GM12878 (cell line): ENCODE data around the gene LMNB1. TPM values are rescaled to one million over a fixed set of nuclear protein-coding genes. Genes with fewer than 3 reads are reported as not detected.

ENCODE experiments used
- ATAC-seq: fragments of 200-7000 bp; cut with Tn5 transposase; 3 replicates; pipeline ENCODE4 v1.9.1; 2020; ENCODE audit warnings: mild to moderate bottlenecking, moderate library complexity
- BruUV-seq: library from RNA; stranded (reverse); fragments of 400-500 nt; replicated peaks from 2 replicates; lab custom pipeline; 2021; lab: Mats Ljungman, UMichigan
- CTCF ChIA-PET: fragments of 300-600 bp; sonication (Branson Sonifier 250); formaldehyde crosslinking; extraction: SDS; loops from one replicate; lab custom pipeline; 2021; ENCODE audit warnings: inconsistent platforms; lab: Yijun Ruan, JAX
- POLR2A ChIA-PET: fragments of 350-600 bp; formaldehyde crosslinking; extraction: SDS; loops from one replicate; lab custom pipeline; 2021; ENCODE audit warnings: inconsistent platforms; lab: Charles Lee
- RAD21 ChIA-PET: fragments of 300-600 bp; sonication (Branson Sonifier 250); formaldehyde crosslinking; loops from one replicate; lab custom pipeline; 2023; ENCODE audit warnings: antibody characterized with exemption; ENCODE audit not compliant: unreplicated experiment; lab: Charles Lee
- SMC1A ChIA-PET: fragments of 300-600 bp; sonication (Branson Sonifier 250); formaldehyde crosslinking; loops from one replicate; lab custom pipeline; 2023; ENCODE audit not compliant: unreplicated experiment, uncharacterized antibody; lab: Charles Lee
- DNase-seq: peaks from one replicate; pipeline ENCODE4 v3.0.0-alpha.2; 2011; ENCODE audit warnings: low read depth, low spot score
- FAIRE-seq: peaks from 3 replicates; lab custom pipeline; 2011; peaks lifted over from hg19 to GRCh38; lab: Jason Lieb, UNC
- H2AFZ ChIP-seq: 2 replicates; pipeline ENCODE4 v1.6.0; 2011; ENCODE audit warnings: low read depth, low read length, control low read depth; ENCODE audit not compliant: control insufficient read depth
- H3K27ac ChIP-seq: 2 replicates; pipeline ENCODE4 v1.5.1; 2011; ENCODE audit warnings: control low read depth; ENCODE audit not compliant: control insufficient read depth, insufficient read depth
- H3K27me3 ChIP-seq, 2 experiments: replicated peaks in 1 of 2; 2 replicates each; pipeline versions ENCODE4 v1.6.0 to v1.6.1; 2011; ENCODE audit warnings: low read length in 1 of 2; ENCODE audit not compliant: control insufficient read depth in 2 of 2, insufficient read depth in 2 of 2
- H3K36me3 ChIP-seq, 2 experiments: 2 replicates each; pipeline ENCODE4 v1.5.1; 2011; ENCODE audit warnings: low read length in 1 of 2; ENCODE audit not compliant: control insufficient read depth in 2 of 2, insufficient read depth in 2 of 2
- H3K4me1 ChIP-seq: 2 replicates; pipeline ENCODE4 v1.6.1; 2011; ENCODE audit warnings: mild to moderate bottlenecking, low read length, moderate library complexity, mixed read lengths; ENCODE audit not compliant: control insufficient read depth, insufficient read depth
- H3K4me2 ChIP-seq: 2 replicates; pipeline ENCODE4 v1.6.0; 2011; ENCODE audit warnings: control low read depth; ENCODE audit not compliant: control insufficient read depth, insufficient read depth
- H3K4me3 ChIP-seq: fragments of 200-600 bp; sonication (generic); 2 replicates; pipeline ENCODE4 v1.5.1; 2016
- H3K79me2 ChIP-seq: 2 replicates; pipeline ENCODE4 v1.6.0; 2011; ENCODE audit warnings: low read length; ENCODE audit not compliant: control insufficient read depth, insufficient read depth
- H3K9ac ChIP-seq: 2 replicates; pipeline ENCODE4 v1.8.0; 2011; ENCODE audit warnings: low read length, control low read depth, mixed read lengths; ENCODE audit not compliant: control insufficient read depth, insufficient read depth
- H3K9me3 ChIP-seq: replicated peaks from 3 replicates; pipeline ENCODE4 v1.5.1; 2011; ENCODE audit warnings: mild to moderate bottlenecking, low read length; ENCODE audit not compliant: control insufficient read depth, insufficient read depth
- H4K20me1 ChIP-seq: 2 replicates; pipeline ENCODE4 v1.6.0; 2011; ENCODE audit not compliant: control insufficient read depth, insufficient read depth
- CBX5 ChIP-seq: sonication (generic); IDR thresholded peaks from 2 replicates; pipeline ENCODE4 v1.6.1; 2016; ENCODE audit warnings: low read depth, moderate library complexity, mild to moderate bottlenecking, inconsistent platforms
- FOS ChIP-seq: IDR thresholded peaks from 3 replicates; pipeline ENCODE4 v1.6.1; 2011; ENCODE audit warnings: borderline replicate concordance; ENCODE audit not compliant: insufficient read length; ENCODE audit errors: extremely low read depth
- FOXM1 ChIP-seq: IDR thresholded peaks from 2 replicates; pipeline ENCODE4 v1.6.1; 2012; ENCODE audit warnings: low read depth, mild to moderate bottlenecking, inconsistent platforms, low read length, moderate library complexity
- IKZF1 ChIP-seq: fragments of 450-650 bp; conservative IDR thresholded peaks from 2 replicates; pipeline ENCODE4 v1.6.1; 2017; ENCODE audit warnings: antibody characterized with exemption, mild to moderate bottlenecking
- MXI1 ChIP-seq: fragments of 150-350 bp; IDR thresholded peaks from 2 replicates; pipeline ENCODE4 v1.6.1; 2011; ENCODE audit warnings: low read depth, mild to moderate bottlenecking, inconsistent platforms, low read length, improper control_type of control experiment
- POU2F2 ChIP-seq: IDR thresholded peaks from 3 replicates; pipeline ENCODE4 v1.6.1; 2011; ENCODE audit warnings: low read depth, mild to moderate bottlenecking, low read length, borderline replicate concordance
- SREBF2 ChIP-seq: IDR thresholded peaks from 2 replicates; pipeline ENCODE4 v1.6.1; 2012; ENCODE audit warnings: mild to moderate bottlenecking, low read length
- WGBS: methylation state at CpG from one replicate; pipeline ENCODE4 v1.1.6; 2016; ENCODE audit warnings: low lambda C conversion rate; ENCODE audit not compliant: insufficient replicate concordance, insufficient coverage; ENCODE audit errors: missing lambda C conversion rate; 5-methylcytosine and 5-hydroxymethylcytosine counted together
- in situ Hi-C: fragments of 300-500 bp; cut with MboI; formaldehyde crosslinking; loops from 9 replicates; pipeline ENCODE4 v1.14.3; 2018; ENCODE audit warnings: mixed read lengths
- intact Hi-C: fragments of 100-400 bp; cut with micrococcal nuclease; formaldehyde crosslinking; loops from one replicate; pipeline ENCODE4 v1.14.2; 2022; ENCODE audit not compliant: unreplicated experiment
- polyA plus RNA-seq, 11 experiments: library from polyadenylated mRNA; depleted of rRNA in 4 of 11; unstranded in 6 of 11; stranded (reverse) in 5 of 11; fragments of >200 nt; fragmentation: Nextera tagmentation in 4 of 11; fragmentation: Illumina TruSeq in 1 of 11; extraction: Ambion mirVana in 4 of 11; extraction: Trizol in 1 of 11; gene quantifications; 1 replicate in 1 of 11; 2 replicates in 10 of 11; pipeline versions ENCODE4 v1.2.1 to v1.2.3, GENCODE V29; 2011 to 2016; ENCODE audit warnings: inconsistent platforms in 2 of 11, missing spikeins in 2 of 11, low read depth in 1 of 11
- total RNA-seq, 4 experiments: library from RNA; depleted of rRNA in 3 of 4; stranded (reverse); fragments of >200 nt in 3 of 4; fragmentation: Illumina TruSeq in 1 of 4; extraction: Trizol in 1 of 4; gene quantifications; 2 replicates each; pipeline versions ENCODE4 v1.2.1 to v1.2.3, GENCODE V29; 2013 to 2021
- TF ChIP-seq, protein P1 (sequence below): fragments of 450-650 bp; IDR thresholded peaks from 2 replicates; pipeline ENCODE4 v1.6.1; 2017; ENCODE audit warnings: antibody characterized with exemption, mild to moderate bottlenecking, moderate library complexity
- TF ChIP-seq, protein P2 (sequence below): IDR thresholded peaks from 2 replicates; pipeline ENCODE4 v1.6.1; 2011; ENCODE audit warnings: low read depth, low read length, improper control_type of control experiment, borderline replicate concordance
- TF ChIP-seq, protein P3 (sequence below): fragments of 450-650 bp; formaldehyde crosslinking; IDR thresholded peaks from 2 replicates; pipeline ENCODE4 v1.5.0; 2022; ENCODE audit warnings: mild to moderate bottlenecking, missing genetic modification characterization
- TF ChIP-seq, protein P4 (sequence below): fragments of 450-650 bp; IDR thresholded peaks from 2 replicates; pipeline ENCODE4 v1.6.1; 2017; ENCODE audit warnings: mild to moderate bottlenecking, moderate library complexity

Gene LMNB1
- total and polyA plus RNA-seq, 10 of the 15 experiments (the other 5 are each of a cell fraction or from before 2014, with no cell fraction given): 7.0 to 185 (median 86.4) TPM

DNA sequence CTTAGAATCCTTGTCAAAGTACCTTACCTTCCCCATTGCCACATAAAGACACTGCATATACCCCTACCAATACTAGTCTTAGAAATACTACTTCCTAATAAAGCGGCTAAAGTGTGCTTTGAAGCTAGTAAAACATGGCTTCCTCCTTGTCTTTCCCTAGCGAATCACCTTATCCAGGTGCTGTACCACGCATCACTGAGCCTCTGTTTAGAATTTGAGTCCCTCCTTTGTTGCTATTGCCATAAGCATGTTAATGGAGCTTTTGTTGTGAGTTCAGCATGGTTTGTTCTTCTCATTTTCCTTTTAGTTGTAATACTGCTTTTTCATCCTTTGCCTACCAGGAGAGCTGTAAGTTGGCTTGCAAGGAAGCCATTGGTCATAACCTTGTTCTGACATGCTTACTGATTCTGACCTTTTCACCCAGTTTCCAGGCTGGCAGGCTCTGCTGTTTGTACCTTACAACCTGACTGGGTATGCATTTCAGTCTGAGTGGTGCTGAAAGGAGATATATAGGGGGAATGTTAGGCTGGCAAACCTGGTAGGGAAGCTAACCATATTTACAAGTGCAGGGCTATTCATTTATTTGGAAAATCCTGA lies 49.8 kb downstream of the LMNB1 start:
- RAD21 ChIA-PET: interaction anchor here (0.6 kb wide), 1 partner anchor 34 kb away, joined by 3 read pairs; no protein-coding TSS in a partner anchor
- SMC1A ChIA-PET: interaction anchor here (0.7 to 2.3 kb wide), 6 partner anchors 9 to 188 kb away, joined by 3 to 9 read pairs (median 4); no protein-coding TSS in a partner anchor
- TF ChIP-seq POU2F2: no peak
- TF ChIP-seq, protein P1, sequence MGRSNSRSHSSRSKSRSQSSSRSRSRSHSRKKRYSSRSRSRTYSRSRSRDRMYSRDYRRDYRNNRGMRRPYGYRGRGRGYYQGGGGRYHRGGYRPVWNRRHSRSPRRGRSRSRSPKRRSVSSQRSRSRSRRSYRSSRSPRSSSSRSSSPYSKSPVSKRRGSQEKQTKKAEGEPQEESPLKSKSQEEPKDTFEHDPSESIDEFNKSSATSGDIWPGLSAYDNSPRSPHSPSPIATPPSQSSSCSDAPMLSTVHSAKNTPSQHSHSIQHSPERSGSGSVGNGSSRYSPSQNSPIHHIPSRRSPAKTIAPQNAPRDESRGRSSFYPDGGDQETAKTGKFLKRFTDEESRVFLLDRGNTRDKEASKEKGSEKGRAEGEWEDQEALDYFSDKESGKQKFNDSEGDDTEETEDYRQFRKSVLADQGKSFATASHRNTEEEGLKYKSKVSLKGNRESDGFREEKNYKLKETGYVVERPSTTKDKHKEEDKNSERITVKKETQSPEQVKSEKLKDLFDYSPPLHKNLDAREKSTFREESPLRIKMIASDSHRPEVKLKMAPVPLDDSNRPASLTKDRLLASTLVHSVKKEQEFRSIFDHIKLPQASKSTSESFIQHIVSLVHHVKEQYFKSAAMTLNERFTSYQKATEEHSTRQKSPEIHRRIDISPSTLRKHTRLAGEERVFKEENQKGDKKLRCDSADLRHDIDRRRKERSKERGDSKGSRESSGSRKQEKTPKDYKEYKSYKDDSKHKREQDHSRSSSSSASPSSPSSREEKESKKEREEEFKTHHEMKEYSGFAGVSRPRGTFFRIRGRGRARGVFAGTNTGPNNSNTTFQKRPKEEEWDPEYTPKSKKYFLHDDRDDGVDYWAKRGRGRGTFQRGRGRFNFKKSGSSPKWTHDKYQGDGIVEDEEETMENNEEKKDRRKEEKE: no peak
- TF ChIP-seq, protein P2, sequence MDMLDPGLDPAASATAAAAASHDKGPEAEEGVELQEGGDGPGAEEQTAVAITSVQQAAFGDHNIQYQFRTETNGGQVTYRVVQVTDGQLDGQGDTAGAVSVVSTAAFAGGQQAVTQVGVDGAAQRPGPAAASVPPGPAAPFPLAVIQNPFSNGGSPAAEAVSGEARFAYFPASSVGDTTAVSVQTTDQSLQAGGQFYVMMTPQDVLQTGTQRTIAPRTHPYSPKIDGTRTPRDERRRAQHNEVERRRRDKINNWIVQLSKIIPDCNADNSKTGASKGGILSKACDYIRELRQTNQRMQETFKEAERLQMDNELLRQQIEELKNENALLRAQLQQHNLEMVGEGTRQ: no peak
- no peak for TF ChIP-seq CBX5
- TF ChIP-seq FOXM1: no peak
- TF ChIP-seq FOS: no peak
- TF ChIP-seq, protein P3, sequence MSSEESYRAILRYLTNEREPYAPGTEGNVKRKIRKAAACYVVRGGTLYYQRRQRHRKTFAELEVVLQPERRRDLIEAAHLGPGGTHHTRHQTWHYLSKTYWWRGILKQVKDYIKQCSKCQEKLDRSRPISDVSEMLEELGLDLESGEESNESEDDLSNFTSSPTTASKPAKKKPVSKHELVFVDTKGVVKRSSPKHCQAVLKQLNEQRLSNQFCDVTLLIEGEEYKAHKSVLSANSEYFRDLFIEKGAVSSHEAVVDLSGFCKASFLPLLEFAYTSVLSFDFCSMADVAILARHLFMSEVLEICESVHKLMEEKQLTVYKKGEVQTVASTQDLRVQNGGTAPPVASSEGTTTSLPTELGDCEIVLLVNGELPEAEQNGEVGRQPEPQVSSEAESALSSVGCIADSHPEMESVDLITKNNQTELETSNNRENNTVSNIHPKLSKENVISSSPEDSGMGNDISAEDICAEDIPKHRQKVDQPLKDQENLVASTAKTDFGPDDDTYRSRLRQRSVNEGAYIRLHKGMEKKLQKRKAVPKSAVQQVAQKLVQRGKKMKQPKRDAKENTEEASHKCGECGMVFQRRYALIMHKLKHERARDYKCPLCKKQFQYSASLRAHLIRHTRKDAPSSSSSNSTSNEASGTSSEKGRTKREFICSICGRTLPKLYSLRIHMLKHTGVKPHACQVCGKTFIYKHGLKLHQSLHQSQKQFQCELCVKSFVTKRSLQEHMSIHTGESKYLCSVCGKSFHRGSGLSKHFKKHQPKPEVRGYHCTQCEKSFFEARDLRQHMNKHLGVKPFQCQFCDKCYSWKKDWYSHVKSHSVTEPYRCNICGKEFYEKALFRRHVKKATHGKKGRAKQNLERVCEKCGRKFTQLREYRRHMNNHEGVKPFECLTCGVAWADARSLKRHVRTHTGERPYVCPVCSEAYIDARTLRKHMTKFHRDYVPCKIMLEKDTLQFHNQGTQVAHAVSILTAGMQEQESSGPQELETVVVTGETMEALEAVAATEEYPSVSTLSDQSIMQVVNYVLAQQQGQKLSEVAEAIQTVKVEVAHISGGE (CRISPR knock-in tag): no peak
- no peak for TF ChIP-seq SREBF2
- TF ChIP-seq, protein P4, sequence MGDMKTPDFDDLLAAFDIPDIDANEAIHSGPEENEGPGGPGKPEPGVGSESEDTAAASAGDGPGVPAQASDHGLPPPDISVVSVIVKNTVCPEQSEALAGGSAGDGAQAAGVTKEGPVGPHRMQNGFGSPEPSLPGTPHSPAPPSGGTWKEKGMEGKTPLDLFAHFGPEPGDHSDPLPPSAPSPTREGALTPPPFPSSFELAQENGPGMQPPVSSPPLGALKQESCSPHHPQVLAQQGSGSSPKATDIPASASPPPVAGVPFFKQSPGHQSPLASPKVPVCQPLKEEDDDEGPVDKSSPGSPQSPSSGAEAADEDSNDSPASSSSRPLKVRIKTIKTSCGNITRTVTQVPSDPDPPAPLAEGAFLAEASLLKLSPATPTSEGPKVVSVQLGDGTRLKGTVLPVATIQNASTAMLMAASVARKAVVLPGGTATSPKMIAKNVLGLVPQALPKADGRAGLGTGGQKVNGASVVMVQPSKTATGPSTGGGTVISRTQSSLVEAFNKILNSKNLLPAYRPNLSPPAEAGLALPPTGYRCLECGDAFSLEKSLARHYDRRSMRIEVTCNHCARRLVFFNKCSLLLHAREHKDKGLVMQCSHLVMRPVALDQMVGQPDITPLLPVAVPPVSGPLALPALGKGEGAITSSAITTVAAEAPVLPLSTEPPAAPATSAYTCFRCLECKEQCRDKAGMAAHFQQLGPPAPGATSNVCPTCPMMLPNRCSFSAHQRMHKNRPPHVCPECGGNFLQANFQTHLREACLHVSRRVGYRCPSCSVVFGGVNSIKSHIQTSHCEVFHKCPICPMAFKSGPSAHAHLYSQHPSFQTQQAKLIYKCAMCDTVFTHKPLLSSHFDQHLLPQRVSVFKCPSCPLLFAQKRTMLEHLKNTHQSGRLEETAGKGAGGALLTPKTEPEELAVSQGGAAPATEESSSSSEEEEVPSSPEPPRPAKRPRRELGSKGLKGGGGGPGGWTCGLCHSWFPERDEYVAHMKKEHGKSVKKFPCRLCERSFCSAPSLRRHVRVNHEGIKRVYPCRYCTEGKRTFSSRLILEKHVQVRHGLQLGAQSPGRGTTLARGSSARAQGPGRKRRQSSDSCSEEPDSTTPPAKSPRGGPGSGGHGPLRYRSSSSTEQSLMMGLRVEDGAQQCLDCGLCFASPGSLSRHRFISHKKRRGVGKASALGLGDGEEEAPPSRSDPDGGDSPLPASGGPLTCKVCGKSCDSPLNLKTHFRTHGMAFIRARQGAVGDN: no peak
- no peak for TF ChIP-seq IKZF1
- TF ChIP-seq MXI1: no peak

More for the DNA sequence above, 49.8 kb downstream of the LMNB1 start:
- Histone ChIP-seq H3K36me3 (peaks cover 20 to 32% of the 10 kb centered on the region in 2 experiments; a peak in 3 of 4 replicates), H3K27ac (no peak overlapping the region), H3K9ac (no peak overlapping the region), H3K79me2 (no peaks in the 10 kb centered on the region; the same call in none of the 2 replicates), H3K4me2 (no peak overlapping the region), H3K27me3 (no peaks in the 10 kb centered on the region), H4K20me1 (no peaks in the 10 kb centered on the region), H3K4me1 (no peaks in the 10 kb centered on the region), H3K4me3 (no peak overlapping the region), H3K9me3 (no peaks in the 10 kb centered on the region), H2AFZ (no peak overlapping the region)
- no TSS peak for BruUV-seq
- in situ Hi-C loops (no loop called here), intact Hi-C loops (no loop called here)
- ChIA-PET CTCF (interaction anchor here (0.7 to 1.5 kb wide), 6 partner anchors 9 to 563 kb away, joined by 3 to 6 read pairs (median 3); no protein-coding TSS in a partner anchor), POLR2A (interaction anchor here (1.0 kb wide), 1 partner anchor 11 kb away, joined by 3 read pairs; no protein-coding TSS in a partner anchor)
- no peak for DNase-seq
- WGBS: 62% methylated on average over 3 of the region's 3 CpGs
- no peak for FAIRE-seq
- no peak for ATAC-seq
